Ascending aorta (tissue), 2 donors: ENCODE data around the gene RABGAP1L. TPM values are rescaled to one million over a fixed set of nuclear protein-coding genes. Genes with fewer than 3 reads are reported as not detected.

Source experiments
- DNase-seq, 2 donors: peaks; one replicate each; pipeline ENCODE4 v3.0.0-alpha.2; 2019; ENCODE audit warnings: low spot score in 2 of 2
- H3K27ac ChIP-seq, 2 donors: fragments of 200-600 bp; sonication (generic); one replicate each; pipeline ENCODE4 v1.5.1; 2016 to 2017; ENCODE audit warnings: mild to moderate bottlenecking in 1 of 2
- H3K27me3 ChIP-seq: fragments of 200-600 bp; sonication (generic); one replicate; pipeline ENCODE4 v1.5.1; 2017
- H3K36me3 ChIP-seq, 2 donors: fragments of 200-600 bp; sonication (generic); one replicate each; pipeline ENCODE4 v1.5.1; 2016
- H3K4me1 ChIP-seq, 2 donors: fragments of 200-600 bp; sonication (generic); one replicate each; pipeline ENCODE4 v1.5.1; 2016 to 2017; ENCODE audit warnings: mild to moderate bottlenecking in 1 of 2
- H3K4me3 ChIP-seq, 2 donors: fragments of 200-600 bp; sonication (generic); one replicate each; pipeline ENCODE4 v1.5.1; 2016 to 2017; ENCODE audit warnings: mild to moderate bottlenecking in 1 of 2
- H3K9me3 ChIP-seq, 2 donors: fragments of 200-600 bp; sonication (generic); one replicate each; pipeline ENCODE4 v1.5.1; 2016
- intact Hi-C: fragments of 100-400 bp; cut with DNase I; formaldehyde crosslinking; loops from one replicate; pipeline ENCODE4 v1.15.1; 2023
- total RNA-seq: library from RNA; depleted of rRNA; stranded (reverse); fragments of >200 nt; gene quantifications from one replicate; pipeline ENCODE4 v1.1.0, GENCODE V29; 2016
- TF ChIP-seq, protein P1 (sequence below), 3 experiments: fragments of 200-600 bp in 2 of 3; fragments of 450-650 bp in 1 of 3; sonication (generic) in 2 of 3; IDR thresholded peaks; one replicate each; pipeline ENCODE4 v1.5.1; 2016 to 2019; ENCODE audit warnings: antibody characterized with exemption in 3 of 3, mild to moderate bottlenecking in 1 of 3, moderate library complexity in 1 of 3

RABGAP1L gene
- total RNA-seq, 1 donor from 2014 or later, result 48.4 TPM

DNA sequence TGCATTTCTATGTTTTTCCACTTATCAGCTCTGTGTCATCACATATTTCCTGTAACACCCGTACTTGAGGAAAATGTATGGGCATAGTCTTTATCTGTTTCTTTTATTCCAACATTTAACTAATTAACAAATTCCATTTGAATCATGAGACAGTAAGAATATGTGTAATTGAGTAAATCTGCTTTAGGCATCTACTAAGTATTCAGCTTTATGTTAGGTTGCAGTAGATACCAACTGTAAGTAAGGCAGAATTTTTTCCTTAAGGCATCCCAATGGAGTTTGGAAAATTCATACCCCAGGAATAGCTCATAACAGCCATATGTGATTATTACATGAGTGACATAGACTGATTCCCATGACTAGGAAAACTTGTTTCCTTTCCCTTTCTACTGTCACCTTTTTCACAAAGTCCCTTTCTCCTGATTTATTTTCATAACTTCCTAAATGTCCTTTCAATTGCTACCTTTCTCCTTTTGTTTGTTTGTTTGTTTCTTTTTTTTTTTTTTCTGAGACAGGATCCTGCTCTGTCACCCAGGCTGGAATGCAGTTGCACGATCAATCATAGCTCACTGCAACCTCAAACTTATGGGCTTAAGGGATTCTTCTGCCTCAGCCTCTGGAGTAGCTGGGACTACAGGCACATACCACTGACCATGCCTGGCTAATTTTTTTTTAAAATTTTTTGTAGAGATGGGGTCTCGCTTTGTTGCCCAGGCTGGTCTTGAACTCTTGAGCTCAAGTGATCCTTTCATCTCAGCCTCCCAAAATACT is 780.6 kb downstream of the RABGAP1L start:
- no peaks in the 10 kb centered on the region for H3K27me3 ChIP-seq
- no peak overlapping the region for H3K4me3 ChIP-seq
- TF ChIP-seq, protein P1, sequence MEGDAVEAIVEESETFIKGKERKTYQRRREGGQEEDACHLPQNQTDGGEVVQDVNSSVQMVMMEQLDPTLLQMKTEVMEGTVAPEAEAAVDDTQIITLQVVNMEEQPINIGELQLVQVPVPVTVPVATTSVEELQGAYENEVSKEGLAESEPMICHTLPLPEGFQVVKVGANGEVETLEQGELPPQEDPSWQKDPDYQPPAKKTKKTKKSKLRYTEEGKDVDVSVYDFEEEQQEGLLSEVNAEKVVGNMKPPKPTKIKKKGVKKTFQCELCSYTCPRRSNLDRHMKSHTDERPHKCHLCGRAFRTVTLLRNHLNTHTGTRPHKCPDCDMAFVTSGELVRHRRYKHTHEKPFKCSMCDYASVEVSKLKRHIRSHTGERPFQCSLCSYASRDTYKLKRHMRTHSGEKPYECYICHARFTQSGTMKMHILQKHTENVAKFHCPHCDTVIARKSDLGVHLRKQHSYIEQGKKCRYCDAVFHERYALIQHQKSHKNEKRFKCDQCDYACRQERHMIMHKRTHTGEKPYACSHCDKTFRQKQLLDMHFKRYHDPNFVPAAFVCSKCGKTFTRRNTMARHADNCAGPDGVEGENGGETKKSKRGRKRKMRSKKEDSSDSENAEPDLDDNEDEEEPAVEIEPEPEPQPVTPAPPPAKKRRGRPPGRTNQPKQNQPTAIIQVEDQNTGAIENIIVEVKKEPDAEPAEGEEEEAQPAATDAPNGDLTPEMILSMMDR (IDR thresholded peaks at IDR 0.05), result no peak
- no peak for DNase-seq
- no peaks in the 10 kb centered on the region for H3K9me3 ChIP-seq
- intact Hi-C loops, result no loop called here
- H3K36me3 ChIP-seq, result no peaks in the 10 kb centered on the region
- H3K4me1 ChIP-seq, result peaks cover 0 to 2% of the 10 kb centered on the region in 2 donors
- H3K27ac ChIP-seq, result no peak overlapping the region

DNA sequence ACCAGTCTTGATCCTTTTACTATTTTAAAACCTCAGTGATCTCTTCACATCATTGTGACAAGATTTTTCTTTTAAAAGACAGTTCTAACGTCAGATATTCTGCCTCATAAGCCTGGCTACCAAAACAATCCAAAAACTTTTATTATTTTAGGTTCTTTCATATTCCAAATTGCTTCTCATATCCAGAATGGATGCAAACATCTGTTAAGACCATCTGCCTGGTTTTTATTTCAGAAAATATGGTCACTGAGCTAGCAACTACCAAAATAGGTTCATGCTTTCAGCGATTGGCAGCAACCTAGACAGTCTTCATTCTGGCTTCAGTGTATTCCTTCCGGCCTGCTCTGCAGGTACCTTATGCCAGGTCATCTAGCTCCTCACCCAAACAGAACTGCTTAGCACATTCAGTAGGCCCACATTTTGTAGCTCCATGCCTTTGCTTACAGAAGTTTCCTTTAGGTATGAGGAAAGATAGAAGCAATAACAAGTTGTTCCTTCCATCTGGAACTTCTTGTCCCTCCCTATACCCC is 781.4 kb downstream of the RABGAP1L start:
- no peaks in the 10 kb centered on the region for H3K27me3 ChIP-seq
- peaks cover 0 to 2% of the 10 kb centered on the region in 2 donors for H3K4me1 ChIP-seq
- no peaks in the 10 kb centered on the region for H3K36me3 ChIP-seq
- DNase-seq, result no peak
- H3K4me3 ChIP-seq, result no peak overlapping the region
- TF ChIP-seq, protein P1 (IDR thresholded peaks at IDR 0.05), result no peak
- H3K9me3 ChIP-seq, result no peaks in the 10 kb centered on the region
- H3K27ac ChIP-seq, result no peak overlapping the region
- intact Hi-C loops, result no loop called here

DNA sequence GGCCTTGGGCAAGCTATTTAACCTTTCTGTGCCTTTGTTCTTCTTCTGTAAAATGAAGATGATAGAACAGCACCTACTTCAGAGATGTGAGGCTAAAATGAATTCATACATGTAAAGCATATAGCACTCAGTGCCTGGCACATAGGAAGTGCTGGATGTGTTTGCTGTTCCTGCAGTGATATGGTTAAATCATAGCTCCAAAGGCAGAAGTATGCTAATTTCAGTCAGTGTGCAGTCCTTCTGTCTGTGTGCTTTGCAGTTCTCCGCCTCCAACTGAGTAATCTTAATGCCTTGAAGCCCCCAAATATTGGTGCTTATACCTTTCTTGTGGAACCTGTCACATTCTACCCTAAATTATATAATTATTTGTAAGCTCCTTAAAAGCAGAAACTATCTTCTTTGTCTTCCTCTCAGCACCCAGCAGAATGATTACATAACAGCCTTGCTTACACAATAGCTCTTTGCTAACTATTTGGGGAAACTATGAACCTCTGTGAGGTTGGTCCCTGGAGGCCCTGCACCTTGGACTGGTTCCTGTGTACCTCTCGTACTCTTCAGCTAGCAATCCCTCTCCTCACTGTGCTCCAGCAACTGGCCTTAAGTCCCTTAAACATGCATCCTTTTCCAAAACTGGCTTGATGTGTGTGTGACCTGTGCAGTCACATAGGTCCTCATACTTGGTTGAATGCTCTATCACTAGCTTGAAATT is 783.4 kb downstream of the RABGAP1L start:
- Histone ChIP-seq H3K36me3 (no peaks in the 10 kb centered on the region), H3K4me3 (no peak overlapping the region), H3K4me1 (peaks cover 0 to 2% of the 10 kb centered on the region in 2 donors), H3K9me3 (no peaks in the 10 kb centered on the region), H3K27me3 (no peaks in the 10 kb centered on the region), H3K27ac (no peak overlapping the region)
- intact Hi-C loops, result no loop called here
- TF ChIP-seq, protein P1 (IDR thresholded peaks at IDR 0.05), result no peak
- DNase-seq, result no peak

DNA sequence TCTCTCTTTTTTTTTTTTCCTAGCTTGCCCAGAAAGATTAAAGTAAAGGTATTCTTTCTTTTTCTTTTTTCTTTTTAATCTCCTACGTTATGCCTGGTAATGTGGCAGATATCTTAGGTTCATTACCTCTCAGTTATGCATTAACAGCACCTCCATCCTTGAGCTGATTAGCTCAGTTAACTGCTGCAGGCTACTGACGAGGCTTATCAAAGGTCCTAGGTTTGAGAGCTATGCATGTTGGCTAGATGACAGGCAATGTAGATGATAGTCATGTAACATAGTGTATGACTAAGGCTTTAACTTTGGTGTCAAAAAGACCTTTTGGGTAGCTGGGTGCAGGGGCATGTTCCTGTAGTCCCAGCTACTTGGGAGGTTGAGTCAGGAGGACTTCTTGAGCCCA is 786.7 kb downstream of the RABGAP1L start:
- intact Hi-C loops, result no loop called here
- H3K4me3 ChIP-seq, result no peak overlapping the region
- H3K9me3 ChIP-seq, result no peaks in the 10 kb centered on the region
- TF ChIP-seq, protein P1 (IDR thresholded peaks at IDR 0.05), result no peak
- DNase-seq, result no peak
- H3K27me3 ChIP-seq, result no peaks in the 10 kb centered on the region
- no peaks in the 10 kb centered on the region for H3K36me3 ChIP-seq
- H3K4me1 ChIP-seq, result peaks cover 0 to 2% of the 10 kb centered on the region in 2 donors
- H3K27ac ChIP-seq, result no peak overlapping the region

DNA sequence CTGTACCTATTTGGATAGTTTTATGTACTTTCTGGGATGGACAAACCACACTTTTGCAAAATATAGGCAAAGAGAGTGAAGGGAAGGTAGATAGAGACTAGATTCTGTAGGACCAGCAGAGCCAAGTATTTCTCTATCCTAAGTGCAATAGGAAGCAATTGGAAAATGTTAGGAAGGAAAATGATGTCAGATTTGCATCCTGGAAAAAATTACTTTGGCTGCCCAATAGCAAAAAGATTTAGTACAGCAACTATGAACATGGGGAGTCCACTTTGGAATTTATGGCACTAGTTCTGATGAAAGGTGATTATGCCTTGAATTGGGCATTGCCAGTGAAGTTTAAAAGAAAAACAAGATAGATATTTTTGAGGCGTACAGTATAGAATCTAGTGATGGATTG is 789.7 kb downstream of the RABGAP1L start:
- Histone ChIP-seq H3K4me1 (no peaks in the 10 kb centered on the region), H3K27me3 (no peaks in the 10 kb centered on the region), H3K36me3 (no peaks in the 10 kb centered on the region), H3K27ac (no peak overlapping the region), H3K4me3 (no peak overlapping the region), H3K9me3 (no peaks in the 10 kb centered on the region)
- DNase-seq, result no peak
- intact Hi-C loops, result no loop called here
- TF ChIP-seq, protein P1 (IDR thresholded peaks at IDR 0.05), result no peak
